Globus pallidus (tissue), 1 donor: Measurements from ENCODE around the gene TNFRSF8.
A peak's percentile ranks its signal among the peaks of the same experiment; 100 is the strongest.

Experiments
- DNase-seq: peaks from one replicate; pipeline ENCODE4 v3.0.0-alpha.2; 2015; ENCODE audit warnings: low spot score

Gene TNFRSF8

DNA sequence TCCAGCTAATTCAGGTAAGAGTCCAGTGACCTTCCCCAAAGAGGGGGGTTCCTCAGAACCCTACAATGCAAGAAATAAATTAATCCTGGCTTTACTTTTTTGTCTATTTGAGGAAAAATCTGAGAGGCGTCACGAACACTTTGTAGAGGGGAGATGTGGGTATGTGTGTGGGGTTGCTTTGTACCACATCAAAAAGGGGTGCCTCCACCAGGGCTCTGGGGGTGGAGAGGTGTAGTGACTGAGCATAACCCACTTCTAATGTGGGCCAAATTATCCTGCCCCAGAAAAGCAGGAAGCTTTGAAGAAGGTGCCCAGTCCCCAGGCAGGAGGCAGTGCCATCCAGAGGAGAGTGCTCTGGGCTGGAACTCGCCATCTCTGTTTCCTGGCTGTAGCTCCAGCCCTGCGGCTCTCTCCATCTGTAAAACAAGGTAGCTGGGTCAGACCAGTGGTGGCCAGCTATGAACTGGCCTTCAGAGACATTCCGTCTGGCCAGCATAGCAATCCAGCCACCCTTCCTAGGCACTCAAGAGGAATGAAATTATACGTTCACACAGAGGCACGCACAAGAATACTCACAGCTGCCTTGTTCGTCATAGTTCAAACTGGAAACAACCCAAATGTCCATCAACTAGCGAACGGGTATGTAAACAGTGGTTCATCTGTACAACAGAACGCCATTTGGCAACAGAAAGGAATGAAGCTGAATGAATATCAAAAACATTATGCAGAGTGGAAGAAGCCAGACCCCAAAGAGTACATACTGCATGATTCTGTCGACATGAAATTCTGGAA, 58.3 kb downstream of the TNFRSF8 start:
- DNase-seq = no peak

DNA sequence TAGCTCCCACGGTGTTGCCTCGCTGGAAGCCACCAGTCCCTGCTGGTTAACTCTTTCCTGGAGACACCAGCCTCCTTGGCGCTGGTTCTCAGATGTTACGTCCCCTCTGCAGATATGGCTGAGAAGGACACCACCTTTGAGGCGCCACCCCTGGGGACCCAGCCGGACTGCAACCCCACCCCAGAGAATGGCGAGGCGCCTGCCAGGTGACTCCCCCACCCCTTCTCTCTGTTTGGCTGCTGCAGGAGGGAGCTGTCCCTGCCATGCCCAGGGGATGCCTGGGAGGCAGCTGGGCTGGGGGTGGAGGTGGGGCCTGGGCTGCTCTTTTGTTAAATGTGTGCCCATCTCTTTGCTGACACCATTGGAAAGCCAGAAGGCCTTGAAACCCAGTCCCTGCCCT, 60.1 kb downstream of the TNFRSF8 start:
- no peak for DNase-seq

DNA sequence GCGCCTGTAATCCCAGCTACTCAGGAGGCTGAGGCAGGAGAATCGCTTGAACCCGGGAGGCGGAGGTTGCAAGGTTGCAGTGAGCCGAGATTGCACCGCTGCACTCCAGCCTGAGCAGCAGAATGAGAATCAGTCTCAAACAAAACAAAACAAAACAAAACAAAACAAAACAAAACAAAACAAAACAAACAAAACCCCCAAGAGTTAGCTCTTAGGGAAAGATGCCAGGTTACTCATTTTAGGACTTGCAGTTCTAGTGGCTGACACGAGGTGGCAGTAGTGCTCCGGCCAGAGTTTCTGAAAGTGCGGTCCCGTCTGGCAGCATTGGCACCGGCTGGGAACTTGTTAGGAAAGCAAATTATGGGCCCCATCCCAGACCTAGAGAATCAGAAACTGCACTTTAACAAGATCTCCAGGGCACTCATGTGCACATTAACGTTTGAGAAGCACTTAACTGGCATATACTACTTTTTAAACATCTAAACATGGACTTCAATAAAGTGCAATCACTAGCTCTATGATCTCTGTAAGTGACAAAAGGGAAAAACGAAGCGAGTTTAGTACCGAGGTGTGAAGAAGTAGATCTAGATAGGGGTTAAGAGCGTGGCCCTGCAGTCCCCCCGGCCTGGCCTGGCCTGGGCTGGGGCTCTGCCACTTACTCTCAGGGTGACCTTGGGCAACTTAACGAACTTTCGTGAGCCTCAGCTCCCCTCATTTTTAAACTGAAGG, 61.8 kb downstream of the TNFRSF8 start:
- DNase-seq = peak; percentile 59

DNA sequence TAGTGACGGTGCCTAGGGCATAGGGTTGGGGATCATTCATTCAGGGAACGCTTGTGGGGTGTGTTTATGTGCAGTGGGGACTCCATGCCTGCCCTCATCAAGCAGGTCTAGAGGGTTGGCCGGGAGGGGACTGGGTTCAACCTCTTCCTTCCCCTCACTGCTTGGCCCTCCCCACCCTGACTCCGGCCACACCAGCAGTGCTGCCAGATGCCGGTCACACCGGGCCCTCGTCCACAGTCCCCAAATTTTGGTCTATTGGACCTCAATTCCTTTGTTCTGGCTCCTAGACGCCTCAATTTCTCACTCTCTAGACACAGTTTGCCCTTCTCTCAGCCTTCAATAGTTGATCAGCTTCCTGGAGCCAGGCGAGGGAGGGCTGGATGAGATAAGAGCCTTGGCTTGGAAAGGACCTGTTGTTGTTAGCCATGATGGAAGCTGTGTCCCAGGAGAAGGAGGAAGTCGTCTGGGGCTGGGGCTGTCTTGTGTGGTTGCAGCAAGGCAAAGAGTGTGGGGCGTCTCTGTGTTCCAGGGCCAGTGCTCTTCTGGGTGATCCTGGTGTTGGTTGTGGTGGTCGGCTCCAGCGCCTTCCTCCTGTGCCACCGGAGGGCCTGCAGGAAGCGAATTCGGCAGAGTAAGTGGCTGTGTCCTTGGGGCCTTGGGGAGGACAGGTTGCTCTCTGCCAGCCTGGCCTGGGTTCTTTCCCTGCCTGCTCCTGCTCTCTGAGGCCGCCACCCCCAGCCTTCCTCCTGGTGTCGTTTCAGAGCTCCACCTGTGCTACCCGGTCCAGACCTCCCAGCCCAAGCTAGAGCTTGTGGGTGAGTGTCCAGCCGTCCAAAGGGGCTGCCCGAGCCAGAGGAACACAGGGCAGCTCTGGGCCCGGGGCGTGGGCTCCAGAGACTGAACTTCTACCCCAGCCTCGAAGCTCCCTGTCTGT, 62.6 kb downstream of the TNFRSF8 start:
- no peak for DNase-seq

DNA sequence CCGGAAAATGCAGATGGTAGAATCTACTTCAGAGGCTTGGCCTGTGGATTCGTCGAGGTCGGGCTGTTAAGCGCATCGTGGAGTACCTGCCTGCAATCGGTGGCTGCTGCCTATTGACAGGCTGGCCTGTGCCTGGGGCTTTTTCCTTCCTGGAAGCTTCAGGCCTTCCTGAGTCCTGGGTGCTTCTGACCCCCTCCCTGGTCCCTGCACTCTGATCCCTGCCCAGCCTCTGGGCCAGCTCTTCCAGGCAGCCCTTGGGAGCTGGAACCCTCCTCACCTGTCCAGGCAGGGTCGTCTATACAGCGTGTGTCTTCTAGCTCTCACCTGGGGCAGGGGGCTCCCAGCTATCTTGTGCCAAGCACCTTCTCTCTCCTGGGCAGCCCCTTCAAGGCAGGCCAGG, 63.7 kb downstream of the TNFRSF8 start:
- no peak for DNase-seq

DNA sequence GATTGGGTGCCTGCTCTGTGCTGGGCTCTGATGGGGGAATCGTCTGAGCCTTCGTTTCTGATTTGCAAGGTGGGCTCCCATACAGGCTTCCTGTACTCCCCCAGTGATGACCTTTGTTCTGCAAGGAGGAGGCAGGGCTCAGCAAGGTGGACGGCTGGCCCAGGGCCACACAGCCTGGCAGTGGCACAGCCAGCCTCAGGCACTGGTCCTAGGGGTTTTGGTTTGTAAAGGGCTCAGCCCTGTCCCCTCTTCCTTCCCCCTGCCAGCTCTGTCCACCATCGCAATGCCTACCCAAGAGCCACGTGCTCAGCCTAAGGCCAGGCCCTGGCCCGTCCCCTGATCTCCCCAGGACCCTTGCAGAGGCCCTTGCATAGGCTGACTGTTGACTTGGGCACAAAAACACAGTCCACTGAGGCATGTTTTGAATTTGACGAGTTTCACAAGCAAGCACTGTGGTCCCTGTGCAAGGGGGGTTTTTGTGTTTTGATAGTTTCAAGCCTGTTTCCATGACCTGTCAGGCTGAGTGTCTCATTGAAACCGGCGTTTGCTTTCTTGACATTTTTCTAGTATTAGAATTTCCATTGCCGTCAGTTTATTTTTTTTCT, 64.2 kb downstream of the TNFRSF8 start:
- DNase-seq = no peak

DNA sequence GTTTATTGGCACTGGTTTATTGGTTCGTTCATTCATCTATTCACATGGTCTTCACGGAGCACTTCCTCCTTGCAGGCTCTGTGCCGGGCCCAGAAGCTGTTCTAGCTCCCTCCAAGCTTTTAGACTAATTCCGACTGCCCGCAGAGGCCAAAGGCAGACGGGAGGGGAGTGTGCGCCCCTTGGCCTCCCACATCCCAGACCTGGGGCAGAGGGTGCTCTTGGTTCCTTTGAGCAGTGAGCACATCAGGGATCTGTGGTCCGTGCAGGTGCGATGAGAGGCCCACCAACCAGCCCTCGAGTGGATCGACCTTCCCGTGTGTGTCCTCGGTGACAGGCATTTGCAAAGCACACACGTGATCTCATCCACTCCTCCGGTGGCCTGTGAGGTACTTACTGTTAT, 65.0 kb downstream of the TNFRSF8 start:
- no peak for DNase-seq

DNA sequence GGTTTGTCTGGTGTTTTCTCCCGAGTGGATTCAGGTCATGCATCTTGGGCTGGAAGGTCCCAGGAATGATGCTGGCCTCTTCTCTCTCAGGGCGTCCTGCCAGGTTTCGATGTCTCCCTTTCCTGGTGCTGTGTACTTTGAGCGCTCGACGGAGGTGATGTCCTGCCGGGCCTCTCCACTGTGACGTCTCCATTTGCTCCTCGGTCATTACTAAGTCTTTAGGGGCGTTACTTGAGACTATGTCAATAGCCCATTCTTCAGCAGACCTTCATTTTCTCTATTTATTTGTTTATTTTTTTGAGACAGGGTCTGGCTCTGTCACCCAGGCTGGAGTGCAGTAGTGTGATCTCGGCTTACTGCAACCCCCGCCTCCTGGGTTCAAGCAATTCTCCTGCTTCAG, 66.5 kb downstream of the TNFRSF8 start:
- no peak for DNase-seq

DNA sequence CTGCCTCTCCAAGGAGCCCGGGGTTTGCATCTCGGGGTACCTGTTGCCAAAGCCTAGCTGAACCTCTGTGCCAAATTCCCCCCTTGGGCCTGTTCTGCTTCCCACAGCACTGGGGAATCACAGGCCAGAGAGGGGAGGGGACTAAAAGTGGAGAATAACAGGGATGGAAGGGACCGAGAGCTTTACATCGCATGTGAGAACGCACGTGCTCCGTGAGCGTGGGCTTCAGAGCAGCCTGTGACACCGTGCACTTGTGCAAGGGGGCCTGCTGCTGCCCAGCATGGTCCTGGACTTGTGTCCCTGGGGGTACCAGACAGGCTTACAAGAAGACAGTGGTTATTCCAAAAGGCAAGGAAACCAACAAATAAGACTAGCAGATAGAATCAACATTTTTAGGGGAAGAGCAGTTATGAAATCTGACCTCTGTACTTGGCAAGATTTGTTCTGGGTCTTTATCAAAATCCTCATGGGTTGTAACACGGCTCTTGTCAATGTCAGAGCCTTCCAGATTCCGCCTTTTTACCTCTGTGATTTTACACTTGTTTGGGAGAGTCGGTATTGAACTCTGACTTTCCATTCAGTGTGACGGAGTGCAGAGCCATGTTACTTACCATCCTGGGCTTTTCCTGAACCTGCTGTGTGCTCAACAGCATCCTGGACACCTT, 67.5 kb downstream of the TNFRSF8 start:
- DNase-seq = no peak

DNA sequence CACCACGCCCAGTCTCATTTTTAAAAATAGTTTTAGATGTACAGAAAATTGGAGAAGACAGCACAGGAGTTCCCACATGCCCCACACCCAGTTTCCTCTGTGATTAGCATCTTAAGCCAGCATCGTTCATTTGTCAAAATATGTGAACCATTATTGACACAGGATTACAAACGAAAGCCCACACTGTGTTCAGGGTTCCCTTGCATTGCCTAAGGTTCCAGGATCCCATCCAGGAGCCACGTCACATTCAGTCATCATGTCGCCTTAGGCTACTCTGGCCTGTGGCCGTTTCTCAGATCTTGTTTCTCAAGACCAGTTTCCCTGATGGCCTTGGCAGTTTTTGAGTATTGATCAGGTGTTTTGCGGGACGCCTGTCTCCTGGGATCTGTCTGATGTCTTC, 69.0 kb downstream of the TNFRSF8 start:
- DNase-seq = no peak

DNA sequence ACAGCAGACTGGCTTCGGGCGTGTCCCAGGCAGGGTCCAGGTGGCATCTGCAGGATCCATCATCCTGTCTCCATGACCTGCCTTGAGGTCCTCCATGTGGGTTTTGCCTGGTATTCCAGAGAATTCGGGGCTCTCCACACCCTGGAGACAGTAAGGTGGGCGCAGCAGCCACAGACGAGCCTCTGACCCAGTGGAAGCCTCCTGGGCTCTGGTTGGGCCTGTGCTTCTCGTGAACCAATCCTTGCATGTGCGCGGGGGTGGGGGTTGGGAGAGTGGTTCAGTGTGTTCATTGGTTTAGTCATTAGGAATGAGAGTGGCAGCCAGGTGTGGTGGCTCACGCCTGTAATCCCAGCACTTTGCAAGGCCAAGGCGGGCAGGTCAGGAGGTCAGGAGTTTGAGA, 71.6 kb downstream of the TNFRSF8 start:
- DNase-seq = no peak

DNA sequence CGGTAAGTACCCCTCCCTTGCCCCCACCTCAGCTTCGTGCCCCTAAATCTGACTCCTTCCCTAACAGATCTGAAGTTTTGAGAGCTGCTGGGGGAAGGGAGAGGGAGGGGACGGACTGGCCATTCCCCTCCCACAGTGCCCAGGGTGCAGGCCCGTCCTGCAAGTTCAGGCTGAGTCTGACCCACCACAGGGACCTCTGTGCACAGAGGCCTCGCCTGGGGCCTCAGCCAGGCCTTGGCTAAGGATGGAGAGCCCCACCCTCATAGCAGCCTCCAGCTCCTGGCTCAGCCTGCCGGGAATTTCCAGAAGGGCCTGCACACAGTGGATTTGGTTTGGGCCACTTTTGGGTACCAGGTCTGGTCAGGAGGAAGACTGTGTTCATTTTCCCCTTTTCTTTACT, 72.5 kb downstream of the TNFRSF8 start:
- DNase-seq = no peak

DNA sequence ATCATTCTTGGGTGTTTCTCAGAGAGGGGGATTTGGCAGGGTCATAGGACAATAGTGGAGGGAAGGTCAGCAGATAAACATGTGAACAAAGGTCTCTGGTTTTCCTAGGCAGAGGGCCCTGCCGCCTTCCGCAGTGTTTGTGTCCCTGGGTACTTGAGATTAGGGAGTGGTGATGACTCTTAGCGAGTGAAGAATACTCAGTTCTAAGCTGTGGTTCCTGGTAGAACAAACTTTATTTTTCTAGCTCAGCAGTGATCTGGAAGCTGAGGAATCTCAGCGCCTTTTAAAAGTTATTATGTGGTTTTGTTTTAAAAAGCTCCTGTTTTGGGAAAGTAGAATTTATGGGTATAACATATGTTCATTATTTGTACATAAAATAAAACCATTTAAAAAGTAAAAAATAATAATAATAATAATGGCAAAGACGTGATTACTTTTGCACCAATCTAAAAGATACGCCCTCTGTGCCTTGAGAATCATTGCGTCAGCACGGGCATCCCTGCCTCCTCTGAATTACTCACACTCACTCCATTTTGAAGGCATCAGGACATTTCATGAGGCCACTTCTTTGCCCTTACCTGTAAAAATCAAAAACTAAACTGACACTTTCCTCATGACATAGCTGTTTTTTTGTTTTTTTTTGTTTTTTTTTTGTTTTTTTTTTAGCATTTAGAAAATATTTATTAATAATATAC, 74.0 kb downstream of the TNFRSF8 start:
- no peak for DNase-seq

DNA sequence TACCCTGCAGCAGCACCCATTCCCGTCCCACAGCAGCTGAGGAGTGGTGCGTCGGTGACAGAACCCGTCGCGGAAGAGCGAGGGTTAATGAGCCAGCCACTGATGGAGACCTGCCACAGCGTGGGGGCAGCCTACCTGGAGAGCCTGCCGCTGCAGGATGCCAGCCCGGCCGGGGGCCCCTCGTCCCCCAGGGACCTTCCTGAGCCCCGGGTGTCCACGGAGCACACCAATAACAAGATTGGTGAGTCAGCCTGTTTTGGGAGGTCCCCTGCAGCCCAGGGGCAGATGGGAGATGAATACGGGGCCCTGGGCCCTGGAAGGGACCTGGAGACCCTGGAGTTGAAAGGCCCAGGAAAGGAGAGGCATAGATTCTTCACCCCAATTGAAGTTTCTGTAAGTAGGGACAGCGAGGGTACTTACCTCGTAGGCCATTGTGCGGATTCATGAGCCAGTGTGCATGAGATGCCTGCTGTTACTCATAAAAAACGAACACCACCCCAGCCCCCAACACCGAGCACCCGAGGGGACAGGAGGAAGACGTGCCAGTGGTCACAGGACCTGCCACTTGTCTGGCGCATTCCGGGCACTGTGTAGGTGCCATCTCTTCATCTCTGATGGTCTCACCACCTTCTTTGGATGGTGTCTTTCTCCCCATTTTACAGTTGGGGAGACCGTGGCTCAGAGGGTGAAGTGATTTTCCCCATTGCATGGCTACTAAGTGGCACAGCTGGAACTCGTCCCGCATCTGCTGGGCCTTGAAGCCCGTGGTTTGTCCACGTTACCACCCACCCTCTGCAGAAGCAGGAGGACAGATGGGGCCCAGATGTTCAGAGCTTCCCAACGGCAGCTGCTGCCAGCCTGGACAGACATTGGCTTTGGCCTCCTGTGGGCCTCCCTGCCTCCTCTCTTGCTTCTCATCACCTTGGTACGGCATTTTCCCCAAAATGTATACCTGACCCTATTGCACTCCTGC, 75.4 kb downstream of the TNFRSF8 start:
- DNase-seq = no peak

DNA sequence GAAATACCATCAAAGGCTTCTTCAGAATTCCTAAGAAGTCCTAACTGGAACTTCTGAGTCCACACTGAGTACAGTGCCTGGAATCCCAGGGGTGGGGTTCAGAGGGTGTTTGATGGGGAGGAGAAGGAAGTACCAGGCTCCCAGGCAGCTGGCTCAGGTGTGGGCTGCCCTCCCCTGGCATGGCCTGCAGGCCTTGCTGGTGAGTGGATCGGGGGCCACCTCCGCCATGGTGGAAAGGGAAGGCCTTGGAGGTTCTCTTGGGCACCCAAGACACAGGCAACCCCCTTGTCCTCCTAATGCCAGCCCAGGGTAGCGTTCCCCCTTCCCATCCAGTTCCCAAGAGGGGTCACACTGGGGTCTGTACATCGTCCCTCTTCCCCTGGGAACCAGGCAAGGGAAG, 76.9 kb downstream of the TNFRSF8 start:
- no peak for DNase-seq

DNA sequence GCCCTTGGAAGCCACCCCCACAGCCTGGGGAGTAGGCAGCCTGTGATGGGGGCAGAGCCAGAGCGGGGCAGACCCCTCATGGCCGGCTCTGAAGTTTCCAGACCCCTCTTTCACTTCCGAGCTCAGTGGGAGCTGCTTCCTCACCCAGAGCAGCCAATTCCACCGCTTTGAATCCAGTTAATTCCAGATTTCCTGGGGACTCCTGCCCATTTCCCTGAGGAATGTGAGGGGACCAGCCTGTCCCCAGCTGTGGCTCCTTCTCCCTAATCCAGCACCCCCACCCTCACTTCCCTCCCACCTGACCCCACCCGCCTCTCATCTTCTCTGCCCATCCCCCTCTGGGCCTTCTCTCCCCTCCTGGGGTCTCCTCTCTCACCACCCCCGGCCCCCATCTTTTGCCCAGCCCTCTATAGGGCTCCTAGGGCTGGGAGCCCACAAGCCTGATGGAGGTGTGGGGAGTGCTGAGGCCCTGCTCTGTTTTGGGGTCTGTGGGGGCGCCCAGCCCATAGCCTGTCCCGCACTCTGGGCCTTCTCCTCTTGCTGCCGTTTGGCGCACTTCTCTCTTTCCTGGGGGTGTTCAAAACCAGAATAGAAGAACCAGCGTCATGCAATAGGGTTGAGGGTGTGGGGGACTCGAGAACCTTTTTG, 77.5 kb downstream of the TNFRSF8 start:
- no peak for DNase-seq

DNA sequence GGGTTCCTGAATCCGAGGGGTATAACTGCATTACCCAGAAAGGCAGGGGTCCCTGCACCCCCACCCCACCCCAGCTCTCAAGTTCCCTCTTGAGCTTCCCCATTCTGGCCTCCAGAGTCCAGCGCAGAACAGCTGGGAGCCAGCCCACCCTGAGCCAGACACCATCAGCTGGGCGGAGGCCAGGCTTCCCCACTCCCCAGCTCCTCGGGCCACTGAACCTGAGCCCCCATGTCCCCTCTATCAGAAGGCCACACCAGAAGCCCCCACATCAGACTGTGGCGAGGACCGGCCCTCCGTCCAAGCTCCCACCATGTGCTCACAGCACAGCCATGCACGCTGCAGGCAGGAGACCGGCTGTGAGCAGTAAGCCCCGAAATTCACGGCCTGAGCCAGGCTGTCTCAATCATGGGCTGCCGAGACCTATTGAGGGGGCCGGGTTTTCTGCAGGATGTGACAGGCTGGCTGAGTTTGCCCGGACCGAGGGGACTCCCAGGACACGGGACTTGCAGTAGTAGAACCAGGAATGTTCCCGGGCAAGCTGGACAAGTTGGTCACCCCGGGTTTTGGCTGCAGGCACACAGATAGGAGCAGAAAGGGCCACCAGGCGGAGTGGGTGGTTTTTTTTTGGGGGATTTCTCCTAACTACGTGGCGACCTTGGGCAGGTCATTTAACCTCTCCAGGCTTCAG, 78.2 kb downstream of the TNFRSF8 start:
- no peak for DNase-seq

DNA sequence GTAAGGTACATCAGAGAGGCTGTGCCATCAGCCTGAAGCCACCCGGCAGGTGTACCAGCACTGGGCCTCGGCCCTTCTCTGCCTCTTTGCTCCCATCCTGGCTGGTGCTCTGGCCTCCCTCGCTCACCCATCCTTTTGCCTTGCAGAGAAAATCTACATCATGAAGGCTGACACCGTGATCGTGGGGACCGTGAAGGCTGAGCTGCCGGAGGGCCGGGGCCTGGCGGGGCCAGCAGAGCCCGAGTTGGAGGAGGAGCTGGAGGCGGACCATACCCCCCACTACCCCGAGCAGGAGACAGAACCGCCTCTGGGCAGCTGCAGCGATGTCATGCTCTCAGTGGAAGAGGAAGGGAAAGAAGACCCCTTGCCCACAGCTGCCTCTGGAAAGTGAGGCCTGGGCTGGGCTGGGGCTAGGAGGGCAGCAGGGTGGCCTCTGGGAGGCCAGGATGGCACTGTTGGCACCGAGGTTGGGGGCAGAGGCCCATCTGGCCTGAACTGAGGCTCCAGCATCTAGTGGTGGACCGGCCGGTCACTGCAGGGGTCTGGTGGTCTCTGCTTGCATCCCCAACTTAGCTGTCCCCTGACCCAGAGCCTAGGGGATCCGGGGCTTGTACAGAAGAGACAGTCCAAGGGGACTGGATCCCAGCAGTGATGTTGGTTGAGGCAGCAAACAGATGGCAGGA, 79.2 kb downstream of the TNFRSF8 start:
- no peak for DNase-seq
